ELF-1 (cell line): Measurements from ENCODE around the gene NGEF.

Experiments used
- DNase-seq: peaks from one replicate; pipeline ENCODE4 v3.0.0-alpha.2; 2016; ENCODE audit warnings: low read depth, low spot score

Gene NGEF

DNA sequence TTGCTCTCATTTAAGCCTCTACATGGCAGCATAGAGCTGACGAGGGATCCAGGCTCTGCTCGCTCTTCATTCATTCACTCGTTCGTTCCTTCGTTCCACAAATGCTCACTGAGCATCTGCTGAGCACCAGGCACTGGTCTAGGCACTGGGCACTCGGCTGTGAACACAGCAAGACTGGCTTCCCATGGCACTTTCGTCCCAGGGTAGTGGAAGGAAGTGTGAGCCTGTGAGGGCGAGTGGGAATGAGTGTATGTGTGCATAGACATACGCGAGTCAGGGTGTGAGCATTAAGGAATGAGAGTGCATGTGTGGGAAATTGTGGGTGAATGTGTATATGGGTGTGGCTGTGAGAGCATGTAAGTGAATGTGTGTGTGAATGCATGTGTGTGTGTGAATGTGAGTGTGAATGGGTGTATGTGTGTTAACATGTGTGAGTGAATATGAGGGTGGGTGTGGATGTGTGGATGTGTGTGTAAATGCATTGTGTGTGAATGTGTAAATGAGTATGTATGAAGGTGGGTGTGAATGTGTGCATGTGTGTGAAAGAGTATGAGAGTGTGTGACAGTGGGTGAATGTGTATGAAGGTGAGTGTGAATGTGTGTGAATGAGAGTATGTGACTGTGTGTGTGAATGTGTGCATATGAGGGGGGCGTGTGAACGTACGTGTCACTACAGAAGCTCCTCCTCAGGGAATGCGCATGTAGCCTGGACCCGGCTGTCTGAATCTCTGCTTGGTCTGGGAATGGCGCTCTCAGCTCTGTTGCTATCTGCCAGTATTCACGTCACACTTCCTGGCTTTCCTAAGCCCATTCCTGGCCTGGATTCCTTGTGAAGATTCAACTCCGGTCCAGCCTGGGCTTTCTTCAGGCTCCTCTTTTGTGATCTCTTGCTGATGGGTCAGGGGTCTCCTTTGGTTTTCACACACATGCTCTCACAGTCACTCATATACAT lies 114.2 kb downstream of the NGEF start:
- DNase-seq, result peak; percentile 56

- no peak for DNase-seq
These were observed 115.3 kb downstream of the NGEF start for GRCh38 chr2:232897598-232898408.

DNA sequence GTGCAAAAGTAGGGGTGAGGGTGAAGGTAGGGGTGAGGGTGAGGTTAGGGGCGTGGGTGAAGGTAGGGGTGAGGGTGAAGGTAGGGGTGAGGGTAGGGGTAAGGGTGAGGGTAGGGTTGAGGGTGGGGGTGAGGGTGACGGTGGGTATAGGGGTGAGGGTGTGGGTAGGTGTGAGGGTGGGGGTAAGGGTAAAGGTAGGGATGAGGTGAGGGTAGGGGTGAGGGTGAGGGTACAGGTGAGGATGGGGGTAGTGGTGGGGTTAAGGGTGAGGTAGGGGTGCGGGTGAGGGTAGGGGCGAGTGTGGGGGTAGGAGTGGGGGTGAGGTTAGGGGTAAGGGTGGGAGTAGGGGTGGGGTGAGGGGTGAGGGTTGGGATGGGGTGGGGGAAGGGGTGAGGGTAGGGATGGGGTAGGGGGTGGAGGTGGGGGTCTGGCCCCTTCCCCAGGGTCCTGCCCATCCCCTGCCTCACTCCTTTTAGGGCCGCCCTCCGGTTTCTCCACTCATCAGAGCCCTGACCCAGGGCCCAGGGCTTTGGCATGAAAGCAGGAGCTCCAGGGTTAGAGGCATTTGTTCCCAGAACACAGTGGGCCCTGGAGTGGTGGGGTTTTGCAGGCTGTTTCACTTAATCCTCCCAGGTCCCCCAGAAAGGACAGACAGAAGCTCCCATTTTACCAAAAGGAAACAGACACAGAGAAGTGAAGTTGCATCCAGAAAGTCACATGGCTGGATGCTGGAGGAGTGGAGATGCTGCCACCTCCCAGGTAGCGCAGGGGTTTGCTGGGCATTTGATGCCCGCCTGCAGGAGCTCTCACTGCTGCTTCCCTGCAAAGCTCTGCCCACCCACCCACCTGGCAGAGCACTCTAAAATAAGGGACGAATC lies 116.1 kb downstream of the NGEF start:
- DNase-seq, result no peak

- DNase-seq, result no peak
These were observed 116.9 kb downstream of the NGEF start for GRCh38 chr2:232896111-232896510.

DNA sequence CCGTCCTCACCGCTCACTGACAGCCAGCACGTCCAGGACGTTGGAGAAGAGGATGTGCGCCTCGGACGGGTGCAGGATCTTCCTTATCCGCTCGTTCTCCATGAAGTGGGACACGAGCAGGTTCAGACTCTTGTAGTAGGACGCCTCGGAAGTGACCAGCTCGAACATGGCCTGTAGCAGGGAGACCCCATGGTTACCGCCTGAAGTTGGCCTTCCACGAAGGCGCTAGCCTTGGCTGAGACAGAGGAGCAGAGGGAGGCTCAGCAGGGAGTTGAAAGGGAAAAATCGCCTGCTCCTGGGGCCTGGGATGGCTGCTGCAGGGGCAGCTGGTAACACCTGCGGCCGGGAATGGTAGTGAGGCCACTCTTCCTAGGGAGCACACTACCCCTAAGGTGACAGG lies 118.3 kb downstream of the NGEF start:
- DNase-seq, result no peak

- DNase-seq, result no peak
These were observed 118.8 kb downstream of the NGEF start for GRCh38 chr2:232894251-232894650.

DNA sequence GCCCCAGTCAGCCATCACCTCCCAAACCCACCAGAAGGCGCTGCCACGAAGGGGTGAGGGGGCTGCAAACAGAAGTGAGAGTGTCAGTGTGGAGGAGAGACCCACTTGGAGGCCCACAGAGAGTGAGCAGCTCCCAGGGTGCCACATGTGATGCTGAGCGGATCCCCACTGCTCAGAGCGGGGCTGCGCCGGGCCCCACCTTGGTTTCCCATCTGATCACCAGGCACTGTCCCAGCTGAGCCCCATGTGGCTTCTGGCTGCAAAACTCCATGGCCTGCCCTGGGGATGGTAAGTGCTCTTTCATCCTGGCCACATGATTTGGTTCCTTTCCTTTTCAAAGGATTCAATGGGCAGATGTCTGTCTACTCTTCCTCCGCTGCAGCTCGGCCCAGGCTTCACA lies 119.2 kb downstream of the NGEF start:
- no peak for DNase-seq

- DNase-seq, result no peak
These were observed 120.2 kb downstream of the NGEF start for GRCh38 chr2:232892843-232893242.

DNA sequence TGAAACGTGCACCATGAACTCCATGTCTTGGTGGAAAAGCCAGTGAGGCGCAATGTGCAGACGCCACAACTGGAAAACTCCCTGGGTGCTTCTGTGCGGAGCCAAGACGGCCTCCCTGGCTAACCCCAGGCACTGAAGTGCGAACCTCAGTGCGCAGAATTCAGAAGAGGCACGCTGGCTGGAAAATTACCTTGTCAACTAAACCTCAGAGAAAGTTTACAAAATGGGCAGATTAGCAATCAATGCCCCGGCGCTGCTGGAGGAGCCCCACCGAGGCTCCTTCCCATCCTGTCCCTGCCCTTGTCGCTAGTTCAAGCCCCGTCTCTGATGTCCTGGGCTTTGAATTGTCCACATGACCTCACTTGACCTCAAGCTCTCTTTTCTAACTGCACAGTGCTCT lies 120.8 kb downstream of the NGEF start:
- DNase-seq, result no peak

- DNase-seq, result no peak
These were observed 121.4 kb downstream of the NGEF start for GRCh38 chr2:232891621-232892071.

GRCh38 chr2:232890896-232891601 lies 122.0 kb downstream of the NGEF start:
- DNase-seq, result peak; percentile 70

DNA sequence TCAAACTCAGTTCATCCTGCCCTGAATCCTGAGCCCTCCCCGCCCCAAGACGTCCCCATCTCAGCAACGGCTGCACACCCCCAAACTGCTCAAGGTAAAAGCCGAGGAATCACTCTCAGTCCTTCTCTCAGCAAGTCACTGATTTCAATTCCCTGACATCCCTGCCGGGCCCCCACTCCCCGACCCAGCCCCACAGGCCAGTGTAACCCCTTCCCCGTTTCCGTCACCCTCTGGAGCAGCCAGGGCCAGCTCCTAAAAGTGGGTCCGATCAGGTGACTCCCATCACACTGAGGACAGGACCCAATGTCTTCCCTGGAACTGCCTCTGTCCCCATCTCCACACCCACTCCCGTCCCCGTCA lies 122.5 kb downstream of the NGEF start:
- DNase-seq, result no peak

DNA sequence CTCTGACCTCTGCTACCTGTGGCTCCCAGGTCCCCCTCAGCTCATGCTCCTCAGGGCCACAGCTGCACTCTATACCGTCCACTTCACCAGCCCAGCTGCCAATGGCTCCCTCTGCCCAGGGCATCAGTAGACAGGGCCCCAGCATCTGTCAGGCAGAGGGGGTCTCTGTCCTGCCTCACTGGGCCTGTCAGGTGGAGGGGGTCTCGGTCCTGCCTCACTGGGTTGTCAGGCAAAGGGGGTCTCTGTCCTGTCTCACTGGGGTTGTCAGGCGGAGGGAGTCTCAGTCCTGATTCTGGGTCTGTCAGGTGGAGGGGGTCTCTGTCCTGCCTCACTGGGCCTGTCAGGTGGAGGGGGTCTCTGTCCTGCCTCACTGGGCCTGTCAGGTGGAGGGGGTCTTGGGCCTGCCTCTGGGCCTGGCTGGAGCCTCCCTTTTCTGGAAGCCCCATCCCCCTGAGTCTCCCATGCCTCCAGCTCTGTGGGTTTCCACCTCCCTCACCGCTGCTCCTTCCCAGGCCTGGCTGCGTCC lies 123.1 kb downstream of the NGEF start:
- no peak for DNase-seq

DNA sequence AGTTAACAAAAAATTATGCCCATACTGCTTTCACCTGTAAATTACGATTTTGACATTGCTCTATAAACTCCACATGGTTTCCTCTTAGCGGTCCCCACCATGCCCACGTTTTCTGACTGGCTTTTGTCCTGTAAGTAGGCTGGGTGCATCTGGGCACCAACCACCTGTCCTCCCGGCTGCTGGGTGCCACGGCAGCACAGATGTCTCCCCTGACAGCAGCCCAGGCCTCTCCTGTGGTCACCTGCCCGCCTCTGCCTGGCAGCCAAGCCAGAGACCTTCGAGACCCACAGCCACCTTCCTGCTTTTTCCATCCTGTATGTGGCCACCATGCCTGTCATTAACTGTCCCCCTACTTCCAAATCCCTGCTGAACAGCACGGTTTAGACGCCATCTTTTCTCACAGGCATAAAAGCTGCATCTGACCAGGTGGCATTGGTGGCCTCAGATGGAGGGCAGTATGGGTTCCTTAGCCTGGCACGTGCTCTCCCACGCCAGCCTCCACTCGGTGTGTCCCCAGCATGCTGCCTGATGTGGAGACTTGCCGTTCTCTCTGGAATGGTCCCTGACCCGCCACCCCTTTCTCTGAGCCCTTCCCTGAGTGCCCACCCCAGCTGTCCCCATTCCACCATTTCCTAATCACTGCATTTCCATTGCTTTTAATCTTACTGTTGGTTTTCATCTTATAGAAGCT lies 124.1 kb downstream of the NGEF start:
- DNase-seq, result no peak

DNA sequence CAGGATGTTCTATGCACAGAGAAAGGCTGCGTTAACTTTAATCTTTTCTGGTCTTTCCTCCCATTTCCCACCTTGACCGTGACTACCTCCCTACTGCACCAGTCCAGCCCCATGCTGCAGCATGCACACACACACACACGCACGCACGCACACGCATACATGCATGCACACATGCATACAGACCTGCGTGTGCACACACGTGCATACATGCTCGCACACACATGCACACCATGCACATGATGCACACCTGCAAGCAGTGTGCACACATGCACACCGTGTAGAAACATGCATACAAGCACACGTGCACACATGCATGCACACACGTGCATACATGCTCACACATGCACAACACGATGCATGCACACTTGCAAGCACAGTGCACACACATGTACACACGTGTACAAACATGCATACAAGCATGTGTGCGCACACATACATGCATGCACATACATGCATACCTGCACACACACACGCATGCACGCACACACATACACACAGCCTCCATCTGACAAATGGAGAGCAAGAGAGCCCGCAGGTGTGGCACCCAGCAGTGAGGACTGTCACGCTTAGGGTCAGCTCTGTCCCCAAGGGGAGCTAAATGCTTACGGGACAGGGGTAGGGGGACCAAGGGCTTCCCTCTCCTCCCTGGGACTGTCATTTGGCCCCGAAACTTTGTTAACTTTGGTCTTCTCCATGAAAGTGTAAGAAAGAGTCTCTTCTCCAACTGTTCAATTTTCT lies 124.8 kb downstream of the NGEF start:
- no peak for DNase-seq

DNA sequence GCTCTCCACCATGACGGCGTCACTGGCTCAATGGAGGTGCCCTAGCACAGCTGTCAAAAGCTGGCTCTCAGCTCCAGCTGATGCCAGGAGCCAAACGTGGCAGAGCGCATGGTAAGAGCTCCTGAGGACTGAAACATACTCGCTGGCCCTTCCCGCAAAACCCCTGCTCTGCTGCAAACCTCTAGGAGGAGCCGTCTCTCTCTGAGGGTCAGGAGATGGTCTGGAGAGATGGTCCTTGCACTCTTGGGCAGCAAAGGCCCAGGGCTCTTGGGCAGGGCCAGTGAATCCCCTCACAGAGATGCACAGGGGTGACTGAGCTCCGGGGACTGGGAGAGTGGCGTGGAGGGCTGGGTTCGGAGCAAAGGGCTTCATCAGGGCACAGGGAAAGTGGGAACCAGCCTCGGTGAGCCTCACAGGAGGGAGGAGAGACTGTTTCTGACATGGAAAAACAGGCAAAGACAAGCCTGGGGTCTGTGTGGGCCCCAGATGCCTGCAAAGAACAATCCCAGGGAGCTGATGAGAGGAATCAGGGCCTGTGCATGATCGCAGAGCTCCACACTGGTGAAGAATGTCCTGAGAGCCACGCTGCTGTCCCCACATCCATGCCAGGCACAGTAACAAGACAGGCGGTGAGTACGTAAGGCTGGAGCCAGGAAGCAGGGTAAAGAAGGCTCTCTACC lies 125.7 kb downstream of the NGEF start:
- no peak for DNase-seq

- no peak for DNase-seq
These were observed 126.4 kb downstream of the NGEF start for GRCh38 chr2:232886632-232887031.

DNA sequence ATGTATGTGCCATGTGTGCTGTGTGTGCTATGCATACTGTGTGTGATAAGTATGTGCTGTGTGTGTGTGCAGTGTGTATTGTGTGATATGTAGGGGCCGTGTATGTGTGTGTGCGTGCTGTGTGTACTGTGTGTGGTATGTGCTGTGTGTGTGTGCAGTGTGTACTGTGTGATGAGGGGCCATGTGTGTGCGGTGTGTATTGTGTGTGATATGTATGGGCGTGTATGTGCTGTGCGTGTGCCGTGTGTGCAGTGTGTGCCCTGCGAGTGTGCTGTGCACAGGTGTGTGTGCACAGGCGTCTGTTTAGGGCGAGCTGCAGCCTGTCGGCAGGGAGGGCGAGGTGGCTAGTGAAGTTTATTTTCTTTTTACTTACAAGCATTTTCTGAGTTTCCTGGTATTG lies 126.9 kb downstream of the NGEF start:
- no peak for DNase-seq
